Measurements from ENCODE around the gene PLEKHM2.
A peak's percentile ranks its signal among the peaks of the same experiment; 100 is the strongest.

Gene PLEKHM2

GRCh38 chr1:15678578-15678977 is 5.5 kb upstream of the PLEKHM2 start:
- TF ChIP-seq, protein P1, sequence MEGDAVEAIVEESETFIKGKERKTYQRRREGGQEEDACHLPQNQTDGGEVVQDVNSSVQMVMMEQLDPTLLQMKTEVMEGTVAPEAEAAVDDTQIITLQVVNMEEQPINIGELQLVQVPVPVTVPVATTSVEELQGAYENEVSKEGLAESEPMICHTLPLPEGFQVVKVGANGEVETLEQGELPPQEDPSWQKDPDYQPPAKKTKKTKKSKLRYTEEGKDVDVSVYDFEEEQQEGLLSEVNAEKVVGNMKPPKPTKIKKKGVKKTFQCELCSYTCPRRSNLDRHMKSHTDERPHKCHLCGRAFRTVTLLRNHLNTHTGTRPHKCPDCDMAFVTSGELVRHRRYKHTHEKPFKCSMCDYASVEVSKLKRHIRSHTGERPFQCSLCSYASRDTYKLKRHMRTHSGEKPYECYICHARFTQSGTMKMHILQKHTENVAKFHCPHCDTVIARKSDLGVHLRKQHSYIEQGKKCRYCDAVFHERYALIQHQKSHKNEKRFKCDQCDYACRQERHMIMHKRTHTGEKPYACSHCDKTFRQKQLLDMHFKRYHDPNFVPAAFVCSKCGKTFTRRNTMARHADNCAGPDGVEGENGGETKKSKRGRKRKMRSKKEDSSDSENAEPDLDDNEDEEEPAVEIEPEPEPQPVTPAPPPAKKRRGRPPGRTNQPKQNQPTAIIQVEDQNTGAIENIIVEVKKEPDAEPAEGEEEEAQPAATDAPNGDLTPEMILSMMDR (IDR thresholded peaks at IDR 0.05; ENCODE audit: insufficient read depth, low read length, poor library complexity, severe bottlenecking) = no peak
- Histone ChIP-seq H3K4me3 (replicated peaks; ENCODE audit: low read depth, low read length) (no peak overlapping the region), H3K27me3 (replicated peaks; ENCODE audit: control insufficient read depth, insufficient read depth, low read length) (no peaks in the 10 kb centered on the region), H3K36me3 (ENCODE audit: control insufficient read depth, insufficient read depth, low read length) (no peaks in the 10 kb centered on the region)
- peak; percentile 38 for DNase-seq (ENCODE audit: extremely low read depth, insufficient read length)

GRCh38 chr1:15680131-15680530 is 4.0 kb upstream of the PLEKHM2 start:
- TF ChIP-seq, protein P1 (IDR thresholded peaks at IDR 0.05; ENCODE audit: insufficient read depth, low read length, poor library complexity, severe bottlenecking) = no peak
- Histone ChIP-seq H3K4me3 (replicated peaks; ENCODE audit: low read depth, low read length) (no peak overlapping the region), H3K36me3 (ENCODE audit: control insufficient read depth, insufficient read depth, low read length) (no peaks in the 10 kb centered on the region), H3K27me3 (replicated peaks; ENCODE audit: control insufficient read depth, insufficient read depth, low read length) (no peaks in the 10 kb centered on the region)
- no peak for DNase-seq (ENCODE audit: extremely low read depth, insufficient read length)

DNA sequence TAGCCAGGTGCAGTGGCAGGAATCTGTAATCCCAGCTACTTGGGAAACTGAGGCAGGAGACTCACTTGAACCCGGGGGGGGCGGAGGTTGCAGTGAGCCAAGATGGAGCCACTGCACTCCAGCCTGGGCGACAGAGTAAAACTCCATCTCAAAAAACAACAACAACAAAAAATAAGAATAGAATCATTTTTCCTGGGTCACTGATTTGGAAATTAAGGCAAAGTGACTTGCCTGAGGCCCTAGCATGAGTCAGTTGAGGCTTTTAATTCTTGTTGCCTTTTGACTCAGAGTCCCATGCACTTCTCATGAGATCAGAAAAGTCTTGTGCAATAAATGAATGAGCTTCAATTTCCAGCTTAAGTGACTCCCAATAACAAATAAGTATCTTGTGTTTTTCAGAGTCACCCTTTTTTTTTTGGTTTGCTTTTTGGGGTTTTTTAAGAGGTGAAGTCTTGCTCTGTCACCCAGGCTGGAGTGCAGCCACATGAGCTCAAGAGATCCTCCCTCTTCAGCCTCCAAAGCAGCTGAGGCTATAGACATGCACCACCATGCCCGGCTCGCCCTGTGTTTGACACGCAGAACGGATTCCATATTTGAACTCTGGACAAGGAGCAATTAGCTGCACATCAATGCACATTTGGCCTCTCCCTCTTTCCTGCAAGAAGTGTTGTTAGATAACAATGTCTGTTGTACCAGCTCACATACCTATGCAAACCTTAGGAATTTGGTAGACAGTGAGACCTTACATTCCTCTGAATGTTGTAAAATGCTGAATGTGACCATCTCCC is 3.4 kb upstream of the PLEKHM2 start:
- Histone ChIP-seq H3K27me3 (replicated peaks; ENCODE audit: control insufficient read depth, insufficient read depth, low read length) (no peaks in the 10 kb centered on the region), H3K4me3 (replicated peaks; ENCODE audit: low read depth, low read length) (no peak overlapping the region), H3K36me3 (ENCODE audit: control insufficient read depth, insufficient read depth, low read length) (no peaks in the 10 kb centered on the region)
- no peak for DNase-seq (ENCODE audit: extremely low read depth, insufficient read length)
- TF ChIP-seq, protein P1 (IDR thresholded peaks at IDR 0.05; ENCODE audit: insufficient read depth, low read length, poor library complexity, severe bottlenecking) = no peak

DNA sequence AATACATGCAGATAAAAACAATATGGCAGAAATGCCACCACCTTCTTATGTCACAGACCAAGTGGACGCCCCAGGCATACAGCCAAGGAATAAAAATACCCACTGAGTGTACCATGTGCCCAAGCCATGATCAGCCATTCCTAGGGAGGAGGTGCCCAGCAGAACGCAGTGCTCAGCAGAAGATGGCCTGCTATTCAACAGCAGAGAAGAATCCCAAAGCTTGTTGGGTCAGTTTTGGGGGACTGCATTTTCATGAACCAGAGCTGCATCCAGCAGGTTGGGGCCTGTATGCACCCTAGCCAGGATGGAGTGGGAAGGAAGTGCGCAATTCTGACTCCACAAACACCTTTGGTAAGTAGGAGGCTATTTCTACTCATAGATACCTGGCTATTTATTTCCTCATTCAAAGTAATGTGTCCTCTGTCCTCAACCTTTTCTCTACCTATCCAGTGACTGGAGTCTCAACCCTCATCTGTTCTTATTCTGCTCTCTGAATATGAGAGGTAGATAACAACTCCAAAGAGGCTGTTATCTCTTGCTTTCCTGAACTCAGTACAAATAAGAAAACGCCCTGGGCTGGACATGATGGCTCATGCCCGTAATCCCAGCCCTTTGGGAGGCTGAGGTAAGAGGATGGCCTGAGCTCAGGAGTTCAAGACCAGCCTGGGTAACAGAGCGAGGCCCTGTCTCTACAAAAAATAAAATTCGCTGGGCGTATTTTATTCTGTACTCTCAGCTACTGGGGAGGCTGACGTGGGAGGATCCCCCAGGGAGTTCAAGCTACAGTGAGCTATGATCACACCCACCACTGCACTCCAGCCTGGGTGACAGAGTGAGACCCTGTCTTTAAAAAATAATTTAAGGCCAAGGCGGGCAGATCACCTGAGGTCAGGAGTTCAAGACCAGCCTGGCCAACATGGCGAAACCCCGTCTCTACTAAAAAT is 2.5 kb upstream of the PLEKHM2 start:
- no peak for DNase-seq (ENCODE audit: extremely low read depth, insufficient read length)
- no peak overlapping the region for H3K4me3 ChIP-seq (replicated peaks; ENCODE audit: low read depth, low read length)

DNA sequence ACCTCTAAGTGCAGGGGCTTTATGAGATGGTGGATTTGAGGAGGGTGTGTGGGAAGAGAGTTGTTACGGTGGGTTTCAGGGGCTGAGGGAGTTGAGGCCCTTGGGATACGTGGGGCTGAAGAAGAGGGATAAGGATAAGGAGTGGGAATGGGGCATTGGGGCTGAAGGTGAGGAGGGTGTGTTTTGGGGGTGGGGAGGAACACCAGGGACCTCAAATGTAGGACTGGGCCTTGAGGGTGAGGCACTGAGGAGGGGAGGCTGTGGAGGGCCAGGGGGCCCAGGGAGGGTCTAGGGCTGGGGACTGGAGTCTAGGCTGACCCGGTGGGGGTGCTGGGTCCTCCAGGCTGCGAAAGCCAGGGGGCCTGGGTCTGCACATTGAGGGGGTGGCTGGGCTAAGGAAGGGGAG is 1.2 kb upstream of the PLEKHM2 start:
- Histone ChIP-seq H3K27me3 (replicated peaks; ENCODE audit: control insufficient read depth, insufficient read depth, low read length) (no peaks in the 10 kb centered on the region), H3K4me3 (replicated peaks; ENCODE audit: low read depth, low read length) (no peak overlapping the region), H3K36me3 (ENCODE audit: control insufficient read depth, insufficient read depth, low read length) (no peaks in the 10 kb centered on the region)
- TF ChIP-seq, protein P1 (IDR thresholded peaks at IDR 0.05; ENCODE audit: insufficient read depth, low read length, poor library complexity, severe bottlenecking) = no peak
- DNase-seq (ENCODE audit: extremely low read depth, insufficient read length) = no peak

More for the DNA sequence above, 2.5 kb upstream of the PLEKHM2 start:
- Histone ChIP-seq H3K27me3 (replicated peaks; ENCODE audit: control insufficient read depth, insufficient read depth, low read length) (no peaks in the 10 kb centered on the region), H3K36me3 (ENCODE audit: control insufficient read depth, insufficient read depth, low read length) (no peaks in the 10 kb centered on the region)
- TF ChIP-seq, protein P1 (IDR thresholded peaks at IDR 0.05; ENCODE audit: insufficient read depth, low read length, poor library complexity, severe bottlenecking) = no peak

Data from GM06990 (cell line).